ENCODE data around the gene ARL10. TPM values are rescaled to one million over a fixed set of nuclear protein-coding genes. Genes with fewer than 3 reads are reported as not detected.

The ARL10 gene, protein sequence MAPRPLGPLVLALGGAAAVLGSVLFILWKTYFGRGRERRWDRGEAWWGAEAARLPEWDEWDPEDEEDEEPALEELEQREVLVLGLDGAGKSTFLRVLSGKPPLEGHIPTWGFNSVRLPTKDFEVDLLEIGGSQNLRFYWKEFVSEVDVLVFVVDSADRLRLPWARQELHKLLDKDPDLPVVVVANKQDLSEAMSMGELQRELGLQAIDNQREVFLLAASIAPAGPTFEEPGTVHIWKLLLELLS
- total RNA-seq, result 10 to 100 TPM in 1 of 3 donors, 1 to 10 TPM in 2; 5.6 to 17.7 (median 6.6) TPM

DNA sequence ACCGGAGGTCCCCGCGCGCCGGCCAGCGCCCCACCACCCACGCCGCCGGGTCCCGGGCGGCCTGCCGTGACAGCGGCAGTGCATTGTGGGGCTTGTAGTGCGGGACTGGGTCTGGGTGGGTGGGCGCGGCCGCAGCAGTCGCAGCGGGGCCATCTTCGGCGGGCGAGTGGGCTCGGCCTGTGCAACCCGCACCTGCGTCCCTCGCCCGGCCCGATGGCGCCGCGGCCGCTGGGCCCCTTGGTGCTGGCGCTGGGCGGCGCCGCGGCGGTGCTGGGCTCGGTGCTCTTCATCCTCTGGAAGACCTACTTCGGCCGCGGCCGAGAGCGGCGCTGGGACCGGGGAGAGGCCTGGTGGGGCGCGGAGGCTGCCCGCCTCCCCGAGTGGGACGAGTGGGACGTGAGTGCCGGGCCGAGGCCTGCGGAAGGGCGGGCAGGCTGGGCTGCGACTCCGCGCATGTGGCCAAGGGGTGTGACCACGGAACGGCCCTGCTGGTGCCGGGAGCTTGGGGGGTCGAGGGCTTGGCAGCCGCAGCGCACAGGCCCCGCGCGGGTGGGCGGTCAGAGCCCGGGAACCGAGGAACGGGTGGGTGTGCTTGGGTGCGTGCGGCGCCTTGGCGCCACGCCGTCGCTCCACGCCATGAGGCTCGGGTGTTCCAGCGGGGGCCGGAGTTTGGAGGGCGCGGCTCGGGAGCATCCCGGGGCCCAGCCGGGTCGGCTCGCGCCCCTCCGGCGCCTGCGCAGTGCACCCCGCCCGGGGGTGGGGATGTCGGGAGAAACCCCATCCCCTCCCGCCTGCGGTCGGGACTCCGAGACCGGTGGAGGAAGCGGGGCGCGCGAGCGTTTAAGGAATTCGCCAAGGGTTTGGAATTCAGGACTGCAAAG is at the start of gene ARL10:
Gene ARL10, plus strand, starts transcription at position 137 of the 881 bp plus-strand sequence. Its CDS starts 77 bp downstream, at position 214.
- DNase-seq (ENCODE audit: low spot score in 2 of 2), result no peak
- H3K9me3 ChIP-seq, result no peaks in the 10 kb centered on the region
- H3K36me3 ChIP-seq, result no peaks in the 10 kb centered on the region
- H3K4me3 ChIP-seq, result peak within 1 kb of the TSS; percentile 63 to 99 (median 83)
- TF ChIP-seq, protein P1, sequence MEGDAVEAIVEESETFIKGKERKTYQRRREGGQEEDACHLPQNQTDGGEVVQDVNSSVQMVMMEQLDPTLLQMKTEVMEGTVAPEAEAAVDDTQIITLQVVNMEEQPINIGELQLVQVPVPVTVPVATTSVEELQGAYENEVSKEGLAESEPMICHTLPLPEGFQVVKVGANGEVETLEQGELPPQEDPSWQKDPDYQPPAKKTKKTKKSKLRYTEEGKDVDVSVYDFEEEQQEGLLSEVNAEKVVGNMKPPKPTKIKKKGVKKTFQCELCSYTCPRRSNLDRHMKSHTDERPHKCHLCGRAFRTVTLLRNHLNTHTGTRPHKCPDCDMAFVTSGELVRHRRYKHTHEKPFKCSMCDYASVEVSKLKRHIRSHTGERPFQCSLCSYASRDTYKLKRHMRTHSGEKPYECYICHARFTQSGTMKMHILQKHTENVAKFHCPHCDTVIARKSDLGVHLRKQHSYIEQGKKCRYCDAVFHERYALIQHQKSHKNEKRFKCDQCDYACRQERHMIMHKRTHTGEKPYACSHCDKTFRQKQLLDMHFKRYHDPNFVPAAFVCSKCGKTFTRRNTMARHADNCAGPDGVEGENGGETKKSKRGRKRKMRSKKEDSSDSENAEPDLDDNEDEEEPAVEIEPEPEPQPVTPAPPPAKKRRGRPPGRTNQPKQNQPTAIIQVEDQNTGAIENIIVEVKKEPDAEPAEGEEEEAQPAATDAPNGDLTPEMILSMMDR (IDR thresholded peaks at IDR 0.05), result no peak
- TF ChIP-seq POLR2A (IDR thresholded peaks at IDR 0.05), result no peak
- TF ChIP-seq POLR2AphosphoS5 (IDR thresholded peaks at IDR 0.05), result no peak
- H3K4me1 ChIP-seq, result no peaks in the 10 kb centered on the region
- intact Hi-C loops (cut with DNase I; ENCODE audit: low total_unique reads), result no loop called here
- H3K27ac ChIP-seq, result peak within 1 kb of the TSS; percentile 36 to 81
- H3K27me3 ChIP-seq, result no peaks in the 10 kb centered on the region

DNA sequence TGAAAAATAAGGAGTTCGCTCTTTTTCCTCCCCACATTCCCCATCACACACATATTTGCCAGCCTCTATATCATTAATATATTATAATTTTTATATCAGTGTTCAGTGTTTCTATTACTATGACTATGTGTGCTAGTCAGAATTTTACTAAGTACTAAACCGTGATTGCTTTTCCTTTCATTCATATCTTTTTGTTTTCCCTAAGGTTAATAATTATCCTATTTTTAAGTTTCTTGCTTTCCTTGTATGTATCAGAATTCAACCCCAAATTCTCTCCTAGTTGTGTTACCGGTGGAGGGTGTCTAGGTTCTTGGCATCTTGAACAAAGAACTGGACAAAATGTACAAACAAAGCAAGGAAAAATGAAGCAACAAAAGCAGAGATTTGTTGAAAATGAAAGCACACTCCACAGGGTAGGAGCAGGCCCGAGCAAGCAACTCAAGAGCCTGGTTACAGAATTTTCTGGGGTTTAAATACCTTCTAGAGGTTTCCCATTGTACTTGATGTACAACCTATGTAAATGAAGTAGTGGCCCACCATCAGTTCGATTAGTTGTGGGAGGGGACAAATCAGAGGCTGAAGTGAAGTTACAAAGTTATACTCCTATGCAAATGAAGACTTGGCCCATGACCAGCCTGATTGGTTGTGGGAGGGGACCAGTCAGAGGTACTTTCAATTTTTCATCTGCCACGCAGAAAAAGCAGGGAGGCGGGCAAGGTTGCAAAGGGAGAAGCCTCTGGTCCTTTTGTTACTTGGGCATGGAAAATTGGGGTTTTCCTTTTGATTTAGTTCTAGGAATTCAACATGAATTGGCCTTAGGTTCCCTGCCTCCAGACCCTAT is 47.5 kb upstream of the ARL10 start:
- H3K4me3 ChIP-seq, result no peak overlapping the region
- TF ChIP-seq POLR2A (IDR thresholded peaks at IDR 0.05) (no peak), POLR2AphosphoS5 (IDR thresholded peaks at IDR 0.05) (no peak)
- TF ChIP-seq, protein P1 (IDR thresholded peaks at IDR 0.05), result no peak
- H3K27ac ChIP-seq, result no peak overlapping the region
- no peaks in the 10 kb centered on the region for H3K9me3 ChIP-seq
- no peak for DNase-seq (ENCODE audit: low spot score in 2 of 2)
- peaks cover 4% of the 10 kb centered on the region for H3K36me3 ChIP-seq
- H3K4me1 ChIP-seq, result no peaks in the 10 kb centered on the region
- no peaks in the 10 kb centered on the region for H3K27me3 ChIP-seq
- intact Hi-C loops (cut with DNase I; ENCODE audit: low total_unique reads), result no loop called here

DNA sequence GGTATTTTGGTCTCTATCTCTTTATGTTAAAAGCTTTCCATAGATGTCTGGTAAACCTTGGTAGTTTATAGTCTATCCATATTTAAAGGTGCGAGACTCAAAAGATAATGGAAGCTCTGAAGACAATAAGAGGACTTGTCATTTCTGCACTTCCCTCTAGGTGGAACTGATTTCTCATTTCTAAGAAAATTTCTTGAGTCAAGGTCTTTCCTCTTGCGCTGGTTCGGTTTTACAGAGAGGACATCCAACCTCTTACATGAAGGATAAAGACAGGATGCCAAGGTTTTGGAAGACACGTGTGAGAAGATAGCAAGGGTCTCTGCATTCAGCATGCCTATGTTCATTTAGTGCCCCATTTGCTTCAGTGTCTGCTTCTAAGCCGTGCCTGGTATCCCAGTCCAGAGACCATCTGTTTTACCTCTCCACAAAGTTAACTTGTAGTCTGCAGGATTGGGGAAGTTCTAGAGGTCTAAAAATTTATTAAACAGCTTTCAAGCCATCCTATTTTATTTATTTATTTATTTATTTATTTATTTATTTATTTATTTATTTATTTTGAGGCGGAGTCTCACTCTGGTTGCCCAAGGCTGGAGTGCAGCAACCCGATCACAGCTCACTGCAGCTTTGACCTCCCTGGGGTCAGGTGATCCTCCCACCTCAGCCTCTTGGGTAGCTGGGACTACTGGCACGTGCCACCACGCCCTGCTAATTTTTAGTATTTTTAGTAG is 45.3 kb upstream of the ARL10 start:
- Histone ChIP-seq H3K4me3 (no peak overlapping the region), H3K9me3 (no peaks in the 10 kb centered on the region), H3K27ac (no peak overlapping the region), H3K27me3 (no peaks in the 10 kb centered on the region), H3K36me3 (no peaks in the 10 kb centered on the region), H3K4me1 (no peaks in the 10 kb centered on the region)
- intact Hi-C loops (cut with DNase I; ENCODE audit: low total_unique reads), result no loop called here
- no peak for DNase-seq (ENCODE audit: low spot score in 2 of 2)
- TF ChIP-seq POLR2AphosphoS5 (IDR thresholded peaks at IDR 0.05) (no peak), POLR2A (IDR thresholded peaks at IDR 0.05) (no peak)
- TF ChIP-seq, protein P1 (IDR thresholded peaks at IDR 0.05), result peak in 1 of 3 donors; percentile 14

DNA sequence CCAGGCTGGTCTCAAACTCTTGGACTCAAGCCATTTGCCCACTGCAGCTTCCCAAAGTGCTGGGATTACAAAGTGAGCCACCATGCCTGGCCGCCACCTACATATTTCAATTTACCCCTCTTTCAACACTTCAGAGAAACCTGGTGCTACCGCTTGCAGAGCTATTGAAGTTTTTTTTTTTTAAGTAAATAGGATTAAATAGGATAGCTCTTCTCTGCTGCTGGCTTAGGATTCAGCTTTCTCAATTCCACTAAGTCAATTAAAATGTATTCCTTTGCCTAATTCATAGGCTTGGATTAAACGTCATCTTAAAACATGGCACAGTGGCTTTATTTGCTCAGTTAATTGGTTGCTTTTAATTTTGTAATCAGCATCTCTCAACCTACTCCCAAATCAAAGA is 44.7 kb upstream of the ARL10 start:
- intact Hi-C loops (cut with DNase I; ENCODE audit: low total_unique reads), result no loop called here
- Histone ChIP-seq H3K9me3 (no peaks in the 10 kb centered on the region), H3K36me3 (no peaks in the 10 kb centered on the region), H3K27me3 (no peaks in the 10 kb centered on the region), H3K4me1 (no peaks in the 10 kb centered on the region), H3K4me3 (no peak overlapping the region), H3K27ac (no peak overlapping the region)
- no peak for DNase-seq (ENCODE audit: low spot score in 2 of 2)
- TF ChIP-seq, protein P1 (IDR thresholded peaks at IDR 0.05), result no peak
- TF ChIP-seq POLR2AphosphoS5 (IDR thresholded peaks at IDR 0.05) (no peak), POLR2A (IDR thresholded peaks at IDR 0.05) (no peak)

Measured in breast epithelium (tissue), 4 donors.